ENCODE measurements around the gene SETD5. TPM values are rescaled to one million over a fixed set of nuclear protein-coding genes. Genes with fewer than 3 reads are reported as not detected.

Gene SETD5
- total RNA-seq, 1 experiment from 2014 or later = 279 TPM

DNA sequence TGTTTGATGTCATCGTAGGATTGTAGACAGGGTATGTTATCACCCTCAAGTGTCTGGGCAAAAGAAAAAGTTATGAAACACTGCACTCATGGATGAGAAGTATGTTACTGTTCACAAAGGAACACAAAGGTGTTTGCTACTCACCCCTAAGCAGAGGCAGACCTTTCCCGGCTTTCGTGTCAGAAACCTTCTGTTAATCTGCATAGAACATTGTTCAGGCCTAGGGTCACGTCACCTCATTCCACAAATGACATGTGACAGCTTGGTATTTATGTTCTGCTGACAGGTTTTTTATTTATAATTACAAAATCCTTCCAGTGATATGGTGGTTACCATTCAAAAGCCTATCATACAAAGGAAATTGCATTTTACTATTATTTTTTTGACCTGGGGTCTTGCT lies 18.1 kb upstream of the SETD5 start:
- Mint-ChIP-seq H3K27ac (no peak overlapping the region), H3K9me3 (no peaks in the 10 kb centered on the region), H3K36me3 (peaks cover 76% of the 10 kb centered on the region), H3K27me3 (ENCODE audit: low read depth) (no peaks in the 10 kb centered on the region), H3K4me1 (no peaks in the 10 kb centered on the region), H3K4me3 (no peak overlapping the region)
- ChIA-PET CTCF (no interaction called here), POLR2A (no interaction called here)
- DNase-seq (ENCODE audit: low spot score) (no peak), ATAC-seq (no peak)
- TF ChIP-seq KAT7 (CRISPR knock-in tag; IDR thresholded peaks at IDR 0.05; ENCODE audit: borderline replicate concordance) = no peak
- TF ChIP-seq GRHL2 (CRISPR knock-in tag; IDR thresholded peaks at IDR 0.05; ENCODE audit: insufficient replicate concordance, severe bottlenecking) = no peak
- TF ChIP-seq, protein P1, sequence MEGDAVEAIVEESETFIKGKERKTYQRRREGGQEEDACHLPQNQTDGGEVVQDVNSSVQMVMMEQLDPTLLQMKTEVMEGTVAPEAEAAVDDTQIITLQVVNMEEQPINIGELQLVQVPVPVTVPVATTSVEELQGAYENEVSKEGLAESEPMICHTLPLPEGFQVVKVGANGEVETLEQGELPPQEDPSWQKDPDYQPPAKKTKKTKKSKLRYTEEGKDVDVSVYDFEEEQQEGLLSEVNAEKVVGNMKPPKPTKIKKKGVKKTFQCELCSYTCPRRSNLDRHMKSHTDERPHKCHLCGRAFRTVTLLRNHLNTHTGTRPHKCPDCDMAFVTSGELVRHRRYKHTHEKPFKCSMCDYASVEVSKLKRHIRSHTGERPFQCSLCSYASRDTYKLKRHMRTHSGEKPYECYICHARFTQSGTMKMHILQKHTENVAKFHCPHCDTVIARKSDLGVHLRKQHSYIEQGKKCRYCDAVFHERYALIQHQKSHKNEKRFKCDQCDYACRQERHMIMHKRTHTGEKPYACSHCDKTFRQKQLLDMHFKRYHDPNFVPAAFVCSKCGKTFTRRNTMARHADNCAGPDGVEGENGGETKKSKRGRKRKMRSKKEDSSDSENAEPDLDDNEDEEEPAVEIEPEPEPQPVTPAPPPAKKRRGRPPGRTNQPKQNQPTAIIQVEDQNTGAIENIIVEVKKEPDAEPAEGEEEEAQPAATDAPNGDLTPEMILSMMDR (IDR thresholded peaks at IDR 0.05) = no peak
- TF ChIP-seq ZNF317 (CRISPR knock-in tag; IDR thresholded peaks at IDR 0.05; ENCODE audit: borderline replicate concordance, low read depth) = no peak
- TF ChIP-seq, protein P2, sequence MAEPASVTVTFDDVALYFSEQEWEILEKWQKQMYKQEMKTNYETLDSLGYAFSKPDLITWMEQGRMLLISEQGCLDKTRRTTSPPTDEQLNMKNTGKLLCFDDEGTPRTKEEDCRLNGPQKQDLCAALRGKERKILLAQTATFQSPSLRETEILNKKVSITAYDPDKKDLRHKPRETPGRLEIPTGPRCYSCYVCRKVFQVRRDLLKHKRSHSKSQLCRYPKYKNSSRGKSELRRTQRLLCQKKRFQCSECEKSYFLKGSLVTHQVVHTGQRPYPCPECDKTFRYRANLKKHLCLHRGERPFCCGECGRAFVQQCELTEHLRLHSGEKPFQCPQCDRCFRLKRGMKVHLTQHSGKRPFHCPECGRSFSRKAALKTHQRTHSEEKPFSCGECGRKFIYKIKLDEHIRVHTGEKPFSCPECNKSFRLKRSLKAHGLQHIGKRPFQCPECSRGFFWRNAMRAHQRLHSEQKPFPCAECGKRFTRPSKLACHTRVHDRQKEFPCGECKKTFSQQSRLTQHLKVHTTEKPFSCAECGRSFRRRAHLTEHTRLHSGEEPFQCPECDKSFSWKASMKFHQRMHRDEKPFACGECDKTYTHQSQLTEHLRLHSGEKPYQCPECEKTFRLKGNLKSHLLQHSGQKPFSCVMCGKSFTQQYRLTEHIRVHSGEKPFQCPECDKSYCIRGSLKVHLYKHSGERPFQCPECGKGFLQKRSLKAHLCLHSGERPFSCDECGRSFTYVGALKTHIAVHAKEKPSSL (CRISPR knock-in tag; conservative IDR thresholded peaks at IDR 0.05) = no peak
- TF ChIP-seq, protein P3, sequence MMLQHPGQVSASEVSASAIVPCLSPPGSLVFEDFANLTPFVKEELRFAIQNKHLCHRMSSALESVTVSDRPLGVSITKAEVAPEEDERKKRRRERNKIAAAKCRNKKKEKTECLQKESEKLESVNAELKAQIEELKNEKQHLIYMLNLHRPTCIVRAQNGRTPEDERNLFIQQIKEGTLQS (CRISPR knock-in tag; conservative IDR thresholded peaks at IDR 0.05) = no peak
- no peak for TF ChIP-seq ZNF396 (CRISPR knock-in tag; IDR thresholded peaks at IDR 0.05; ENCODE audit: borderline replicate concordance)
- no peak for TF ChIP-seq IRF2 (CRISPR knock-in tag; IDR thresholded peaks at IDR 0.05; ENCODE audit: borderline replicate concordance, low read depth)
- TF ChIP-seq, protein P4, sequence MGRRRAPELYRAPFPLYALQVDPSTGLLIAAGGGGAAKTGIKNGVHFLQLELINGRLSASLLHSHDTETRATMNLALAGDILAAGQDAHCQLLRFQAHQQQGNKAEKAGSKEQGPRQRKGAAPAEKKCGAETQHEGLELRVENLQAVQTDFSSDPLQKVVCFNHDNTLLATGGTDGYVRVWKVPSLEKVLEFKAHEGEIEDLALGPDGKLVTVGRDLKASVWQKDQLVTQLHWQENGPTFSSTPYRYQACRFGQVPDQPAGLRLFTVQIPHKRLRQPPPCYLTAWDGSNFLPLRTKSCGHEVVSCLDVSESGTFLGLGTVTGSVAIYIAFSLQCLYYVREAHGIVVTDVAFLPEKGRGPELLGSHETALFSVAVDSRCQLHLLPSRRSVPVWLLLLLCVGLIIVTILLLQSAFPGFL (CRISPR knock-in tag; IDR thresholded peaks at IDR 0.05; ENCODE audit: borderline replicate concordance) = no peak
- no peak for TF ChIP-seq ETV6 (CRISPR knock-in tag; IDR thresholded peaks at IDR 0.05)
- no peak for TF ChIP-seq CBFB (CRISPR knock-in tag; IDR thresholded peaks at IDR 0.05; ENCODE audit: low read depth)
- TF ChIP-seq, protein P5, sequence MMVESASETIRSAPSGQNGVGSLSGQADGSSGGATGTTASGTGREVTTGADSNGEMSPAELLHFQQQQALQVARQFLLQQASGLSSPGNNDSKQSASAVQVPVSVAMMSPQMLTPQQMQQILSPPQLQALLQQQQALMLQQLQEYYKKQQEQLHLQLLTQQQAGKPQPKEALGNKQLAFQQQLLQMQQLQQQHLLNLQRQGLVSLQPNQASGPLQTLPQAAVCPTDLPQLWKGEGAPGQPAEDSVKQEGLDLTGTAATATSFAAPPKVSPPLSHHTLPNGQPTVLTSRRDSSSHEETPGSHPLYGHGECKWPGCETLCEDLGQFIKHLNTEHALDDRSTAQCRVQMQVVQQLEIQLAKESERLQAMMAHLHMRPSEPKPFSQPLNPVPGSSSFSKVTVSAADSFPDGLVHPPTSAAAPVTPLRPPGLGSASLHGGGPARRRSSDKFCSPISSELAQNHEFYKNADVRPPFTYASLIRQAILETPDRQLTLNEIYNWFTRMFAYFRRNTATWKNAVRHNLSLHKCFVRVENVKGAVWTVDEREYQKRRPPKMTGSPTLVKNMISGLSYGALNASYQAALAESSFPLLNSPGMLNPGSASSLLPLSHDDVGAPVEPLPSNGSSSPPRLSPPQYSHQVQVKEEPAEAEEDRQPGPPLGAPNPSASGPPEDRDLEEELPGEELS (CRISPR knock-in tag; IDR thresholded peaks at IDR 0.05) = no peak

DNA sequence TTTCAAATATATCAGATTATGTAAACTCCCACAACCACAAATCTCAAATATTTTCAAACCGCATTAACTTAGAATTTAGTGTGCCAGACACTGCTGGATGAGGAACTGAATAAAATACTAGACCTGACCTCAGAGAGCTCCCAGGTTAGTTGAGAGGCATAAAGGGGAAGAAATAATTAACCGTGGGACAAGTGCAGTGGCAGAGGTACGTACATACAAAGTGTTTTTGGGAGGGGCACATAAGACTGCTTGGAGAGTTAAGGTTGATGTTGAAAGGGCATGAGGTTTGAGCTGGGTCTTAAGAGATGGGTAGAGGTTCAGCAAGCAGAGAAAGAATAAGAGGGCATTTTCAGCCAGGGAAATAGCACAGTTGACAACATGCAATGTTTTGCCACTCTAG lies 17.4 kb upstream of the SETD5 start:
- DNase-seq (ENCODE audit: low spot score) (no peak), ATAC-seq (no peak)
- Mint-ChIP-seq H3K27me3 (ENCODE audit: low read depth) (no peaks in the 10 kb centered on the region), H3K4me1 (no peaks in the 10 kb centered on the region), H3K27ac (no peak overlapping the region), H3K9me3 (no peaks in the 10 kb centered on the region), H3K36me3 (peaks cover 75% of the 10 kb centered on the region), H3K4me3 (no peak overlapping the region)
- ChIA-PET CTCF (no interaction called here), POLR2A (no interaction called here)
- TF ChIP-seq, protein P6, sequence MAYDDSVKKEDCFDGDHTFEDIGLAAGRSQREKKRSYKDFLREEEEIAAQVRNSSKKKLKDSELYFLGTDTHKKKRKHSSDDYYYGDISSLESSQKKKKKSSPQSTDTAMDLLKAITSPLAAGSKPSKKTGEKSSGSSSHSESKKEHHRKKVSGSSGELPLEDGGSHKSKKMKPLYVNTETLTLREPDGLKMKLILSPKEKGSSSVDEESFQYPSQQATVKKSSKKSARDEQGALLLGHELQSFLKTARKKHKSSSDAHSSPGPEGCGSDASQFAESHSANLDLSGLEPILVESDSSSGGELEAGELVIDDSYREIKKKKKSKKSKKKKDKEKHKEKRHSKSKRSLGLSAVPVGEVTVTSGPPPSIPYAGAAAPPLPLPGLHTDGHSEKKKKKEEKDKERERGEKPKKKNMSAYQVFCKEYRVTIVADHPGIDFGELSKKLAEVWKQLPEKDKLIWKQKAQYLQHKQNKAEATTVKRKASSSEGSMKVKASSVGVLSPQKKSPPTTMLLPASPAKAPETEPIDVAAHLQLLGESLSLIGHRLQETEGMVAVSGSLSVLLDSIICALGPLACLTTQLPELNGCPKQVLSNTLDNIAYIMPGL (CRISPR knock-in tag; IDR thresholded peaks at IDR 0.05) = no peak
- no peak for TF ChIP-seq GRHL2 (CRISPR knock-in tag; IDR thresholded peaks at IDR 0.05; ENCODE audit: insufficient replicate concordance, severe bottlenecking)
